Measurements from ENCODE around the gene ATG4C.

- TF ChIP-seq, protein P1, sequence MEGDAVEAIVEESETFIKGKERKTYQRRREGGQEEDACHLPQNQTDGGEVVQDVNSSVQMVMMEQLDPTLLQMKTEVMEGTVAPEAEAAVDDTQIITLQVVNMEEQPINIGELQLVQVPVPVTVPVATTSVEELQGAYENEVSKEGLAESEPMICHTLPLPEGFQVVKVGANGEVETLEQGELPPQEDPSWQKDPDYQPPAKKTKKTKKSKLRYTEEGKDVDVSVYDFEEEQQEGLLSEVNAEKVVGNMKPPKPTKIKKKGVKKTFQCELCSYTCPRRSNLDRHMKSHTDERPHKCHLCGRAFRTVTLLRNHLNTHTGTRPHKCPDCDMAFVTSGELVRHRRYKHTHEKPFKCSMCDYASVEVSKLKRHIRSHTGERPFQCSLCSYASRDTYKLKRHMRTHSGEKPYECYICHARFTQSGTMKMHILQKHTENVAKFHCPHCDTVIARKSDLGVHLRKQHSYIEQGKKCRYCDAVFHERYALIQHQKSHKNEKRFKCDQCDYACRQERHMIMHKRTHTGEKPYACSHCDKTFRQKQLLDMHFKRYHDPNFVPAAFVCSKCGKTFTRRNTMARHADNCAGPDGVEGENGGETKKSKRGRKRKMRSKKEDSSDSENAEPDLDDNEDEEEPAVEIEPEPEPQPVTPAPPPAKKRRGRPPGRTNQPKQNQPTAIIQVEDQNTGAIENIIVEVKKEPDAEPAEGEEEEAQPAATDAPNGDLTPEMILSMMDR (IDR thresholded peaks at IDR 0.05), result no peak
- TF ChIP-seq POLR2A (IDR thresholded peaks at IDR 0.05), result no peak
Observed at GRCh38 chr1:62856960-62857359, 73.0 kb downstream of the ATG4C start.
